Ovary (tissue), 3 donors: ENCODE measurements around the gene ZBTB43.

Experiments
- POLR2A ChIP-seq: fragments of 450-650 bp; IDR thresholded peaks from one replicate; pipeline ENCODE4 v1.6.1; 2017; ENCODE audit warnings: antibody characterized with exemption, mild to moderate bottlenecking, moderate library complexity
- TF ChIP-seq, protein P1 (sequence below), 3 donors: fragments of 450-650 bp in 2 of 3; fragments of 200-600 bp in 1 of 3; IDR thresholded peaks; one replicate each; pipeline versions ENCODE4 v1.5.1 to v1.8.0; 2016 to 2022; ENCODE audit warnings: antibody characterized with exemption in 3 of 3, mild to moderate bottlenecking in 1 of 3
- donor health status: DM: no; HTN: no; CAD: no.

DNA sequence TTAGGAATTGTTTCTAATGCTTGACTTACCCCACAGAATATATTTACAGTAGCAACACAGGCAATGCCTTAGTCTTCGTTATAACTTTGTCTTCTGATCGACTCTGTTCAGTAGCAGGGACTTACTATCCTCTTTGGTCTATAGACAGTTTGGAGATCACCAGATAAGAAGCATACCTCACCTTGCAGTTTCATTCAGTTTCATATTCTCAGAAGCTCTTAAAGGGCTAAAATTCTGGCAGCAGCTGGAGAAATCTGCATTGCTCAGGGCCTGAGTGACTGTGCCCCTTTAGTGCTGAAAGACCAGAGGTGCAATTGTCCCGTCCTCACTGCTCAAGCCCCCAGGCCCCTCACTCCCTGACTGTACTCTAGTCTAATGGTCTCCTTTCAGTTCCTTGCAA, 26.0 kb downstream of the ZBTB43 start:
- TF ChIP-seq, protein P1, sequence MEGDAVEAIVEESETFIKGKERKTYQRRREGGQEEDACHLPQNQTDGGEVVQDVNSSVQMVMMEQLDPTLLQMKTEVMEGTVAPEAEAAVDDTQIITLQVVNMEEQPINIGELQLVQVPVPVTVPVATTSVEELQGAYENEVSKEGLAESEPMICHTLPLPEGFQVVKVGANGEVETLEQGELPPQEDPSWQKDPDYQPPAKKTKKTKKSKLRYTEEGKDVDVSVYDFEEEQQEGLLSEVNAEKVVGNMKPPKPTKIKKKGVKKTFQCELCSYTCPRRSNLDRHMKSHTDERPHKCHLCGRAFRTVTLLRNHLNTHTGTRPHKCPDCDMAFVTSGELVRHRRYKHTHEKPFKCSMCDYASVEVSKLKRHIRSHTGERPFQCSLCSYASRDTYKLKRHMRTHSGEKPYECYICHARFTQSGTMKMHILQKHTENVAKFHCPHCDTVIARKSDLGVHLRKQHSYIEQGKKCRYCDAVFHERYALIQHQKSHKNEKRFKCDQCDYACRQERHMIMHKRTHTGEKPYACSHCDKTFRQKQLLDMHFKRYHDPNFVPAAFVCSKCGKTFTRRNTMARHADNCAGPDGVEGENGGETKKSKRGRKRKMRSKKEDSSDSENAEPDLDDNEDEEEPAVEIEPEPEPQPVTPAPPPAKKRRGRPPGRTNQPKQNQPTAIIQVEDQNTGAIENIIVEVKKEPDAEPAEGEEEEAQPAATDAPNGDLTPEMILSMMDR (IDR thresholded peaks at IDR 0.05): no peak
- TF ChIP-seq POLR2A: no peak
